EL (cell line): ENCODE measurements around the gene SPP2.

Experiments
- DNase-seq: peaks from one replicate; pipeline ENCODE4 v3.0.0-alpha.2; 2016

SPP2 gene

GRCh38 chr2:234095301-234095700, 44.8 kb downstream of the SPP2 start:
- DNase-seq, result no peak

GRCh38 chr2:234096164-234096563, 45.7 kb downstream of the SPP2 start:
- no peak for DNase-seq

GRCh38 chr2:234098681-234099080, 48.2 kb downstream of the SPP2 start:
- no peak for DNase-seq

GRCh38 chr2:234099266-234099665, 48.8 kb downstream of the SPP2 start:
- DNase-seq, result no peak

- DNase-seq, result no peak
Observed at GRCh38 chr2:234100686-234101085, 50.2 kb downstream of the SPP2 start.

GRCh38 chr2:234102112-234102511, 51.6 kb downstream of the SPP2 start:
- no peak for DNase-seq

- DNase-seq, result no peak
Observed at GRCh38 chr2:234107861-234108260, 57.4 kb downstream of the SPP2 start.

GRCh38 chr2:234109321-234109720, 58.8 kb downstream of the SPP2 start:
- no peak for DNase-seq

- no peak for DNase-seq
Observed at GRCh38 chr2:234110219-234110618, 59.7 kb downstream of the SPP2 start.

- peak; percentile 72 for DNase-seq
Observed at GRCh38 chr2:234111523-234111922, 61.0 kb downstream of the SPP2 start.

GRCh38 chr2:234116010-234116409, 65.5 kb downstream of the SPP2 start:
- no peak for DNase-seq

- DNase-seq, result no peak
Observed at GRCh38 chr2:234121999-234122398, 71.5 kb downstream of the SPP2 start.

- no peak for DNase-seq
Observed at GRCh38 chr2:234125451-234126145, 75.1 kb downstream of the SPP2 start.

- DNase-seq, result no peak
Observed at GRCh38 chr2:234126146-234126470, 75.6 kb downstream of the SPP2 start.
